Fibroblast of pulmonary artery (primary cell): ENCODE data around the gene CDH23.

Experiments used
- DNase-seq: peaks from one replicate; pipeline ENCODE4 v3.0.0-alpha.2; 2010; ENCODE audit warnings: low read depth
- H3K4me3 ChIP-seq: replicated peaks from 2 replicates; pipeline ENCODE4 v1.5.1; 2011; ENCODE audit warnings: low read depth, mild to moderate bottlenecking, control low read depth, low read length, moderate library complexity
- CTCF ChIP-seq: IDR thresholded peaks from 2 replicates; pipeline ENCODE4 v1.5.1; 2011; ENCODE audit warnings: mild to moderate bottlenecking, control low read depth, low read length, inconsistent platforms; ENCODE audit errors: missing control alignments

Gene CDH23

DNA sequence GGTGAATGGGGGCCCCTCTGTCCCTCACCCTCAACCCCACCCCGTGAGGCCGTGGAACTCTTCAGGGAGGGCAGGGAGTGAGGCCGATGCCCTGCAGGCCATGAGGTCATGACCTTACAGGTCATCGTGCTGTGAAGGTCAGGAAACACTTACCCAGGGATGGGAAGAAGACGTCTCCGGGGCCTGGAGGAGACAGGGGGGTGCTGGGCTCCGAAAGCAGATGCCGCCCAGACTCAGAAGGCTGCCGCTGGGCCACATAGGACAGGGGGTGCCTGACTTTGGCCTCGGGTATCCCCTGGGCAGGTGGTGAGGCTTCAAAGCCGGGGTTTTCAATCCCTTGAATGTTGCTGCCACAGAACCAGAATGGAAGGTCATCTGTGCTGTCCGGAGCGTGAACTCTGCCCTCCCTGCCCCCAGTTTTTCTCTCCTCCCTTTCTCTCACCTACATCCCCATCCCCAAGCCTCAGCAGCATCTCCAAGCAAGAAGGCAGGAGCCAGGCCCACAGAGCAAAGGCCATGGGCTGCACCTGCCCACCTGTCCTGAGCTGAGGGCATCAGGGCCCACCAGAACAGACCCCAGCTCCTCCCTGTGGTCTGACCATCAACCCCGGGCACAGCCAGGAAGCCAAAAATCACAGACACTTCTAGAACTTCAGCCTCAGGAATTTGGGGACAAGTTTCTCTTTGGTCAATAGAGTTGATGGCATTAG is 354.9 kb downstream of the CDH23 start:
- H3K4me3 ChIP-seq = no peak overlapping the region
- no peak for TF ChIP-seq CTCF
- no peak for DNase-seq

DNA sequence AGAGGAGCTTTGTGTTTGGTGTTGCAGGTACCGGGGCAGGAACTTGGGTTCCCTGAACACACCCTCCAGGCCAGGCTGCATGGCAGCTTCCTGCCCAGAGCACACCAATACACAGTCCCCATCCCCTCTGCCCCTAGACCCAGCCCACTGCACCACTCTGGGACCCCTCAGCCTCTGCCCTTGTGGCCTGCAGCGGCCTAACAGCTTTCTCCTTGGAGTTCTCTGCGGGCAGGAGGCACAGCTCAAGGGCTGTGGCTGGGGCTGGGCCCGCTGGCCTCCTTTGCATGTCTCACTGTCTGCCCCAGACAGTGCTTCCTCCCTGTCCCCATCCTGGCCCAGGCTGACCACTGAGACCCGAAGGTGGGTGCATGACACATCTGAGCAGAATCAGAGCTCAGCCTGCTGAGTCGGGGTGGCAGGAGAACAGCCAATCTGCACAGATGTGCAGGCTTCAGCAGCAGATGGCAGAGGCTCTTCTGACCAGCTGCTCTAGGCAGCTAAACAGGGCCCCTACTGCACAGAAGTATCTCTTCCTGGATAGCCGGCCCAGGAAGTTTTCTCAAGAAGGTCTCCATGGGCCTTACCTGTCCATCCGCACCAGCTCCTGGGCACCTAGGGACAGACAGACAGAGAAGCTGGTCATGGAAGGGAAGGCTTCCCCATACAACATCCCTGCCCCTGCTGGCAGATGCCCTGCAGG is 355.8 kb downstream of the CDH23 start:
- TF ChIP-seq CTCF = no peak
- no peak for DNase-seq
- H3K4me3 ChIP-seq = no peak overlapping the region

GRCh38 chr10:71753091-71753959 is 356.6 kb downstream of the CDH23 start:
- no peak for TF ChIP-seq CTCF
- no peak overlapping the region for H3K4me3 ChIP-seq
- no peak for DNase-seq

GRCh38 chr10:71753960-71754505 is 357.3 kb downstream of the CDH23 start:
- no peak overlapping the region for H3K4me3 ChIP-seq
- no peak for TF ChIP-seq CTCF
- no peak for DNase-seq

- no peak for TF ChIP-seq CTCF
- DNase-seq = no peak
- no peak overlapping the region for H3K4me3 ChIP-seq
Measured at GRCh38 chr10:71754562-71754961, 357.8 kb downstream of the CDH23 start.

GRCh38 chr10:71755179-71755879 is 358.6 kb downstream of the CDH23 start:
- no peak for DNase-seq
- TF ChIP-seq CTCF = no peak
- no peak overlapping the region for H3K4me3 ChIP-seq
